Activated CD8-positive, alpha-beta memory T cell treated with anti-CD3 and anti-CD28 coated beads for 48 hours (primary cell): ENCODE data around the gene SYNPO.

Experiments used
- DNase-seq, 3 experiments: peaks; one replicate each; pipeline ENCODE4 v3.0.0-alpha.2; 2020; ENCODE audit warnings: low read depth in 2 of 3, low spot score in 2 of 3

Gene SYNPO

DNA sequence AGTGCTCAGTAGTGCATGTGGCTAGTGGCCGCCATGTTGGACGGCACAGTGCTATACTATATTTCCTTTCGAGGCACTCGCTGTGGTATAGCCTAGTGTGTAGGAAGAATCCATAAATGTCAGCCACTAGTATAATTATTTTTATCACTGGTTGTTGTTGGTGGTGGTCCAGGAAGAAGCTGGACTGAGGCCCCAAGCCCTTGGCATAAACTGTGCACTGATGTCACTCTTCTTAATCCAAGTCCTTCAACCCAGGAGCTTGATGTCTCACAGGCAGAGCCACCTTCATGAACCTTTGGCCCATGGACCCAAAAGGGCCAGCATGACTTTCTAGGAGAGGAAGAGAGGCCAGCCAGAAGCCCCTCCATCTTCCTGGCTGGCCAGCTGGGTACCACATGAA, 32.5 kb upstream of the SYNPO start:
- DNase-seq, result no peak

DNA sequence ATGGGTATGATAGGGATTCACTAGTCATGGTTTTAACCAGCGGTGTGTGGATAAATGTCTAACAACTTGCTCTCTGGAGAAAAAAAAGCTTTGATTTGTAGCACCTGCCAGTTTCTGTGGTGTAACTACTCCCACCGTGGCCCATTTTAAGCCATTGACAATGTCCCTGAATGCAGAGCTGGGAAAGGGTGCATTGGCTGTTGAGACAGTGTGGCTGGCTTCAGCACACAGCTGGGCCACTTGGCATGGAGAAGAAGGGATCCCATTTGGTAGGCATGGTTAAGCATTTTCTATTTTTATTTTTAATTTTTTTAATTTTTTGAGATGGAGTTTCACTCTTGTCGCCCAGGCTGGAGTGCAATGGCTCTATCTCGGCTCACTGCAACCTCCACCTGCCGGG, 31.5 kb upstream of the SYNPO start:
- DNase-seq, result no peak

DNA sequence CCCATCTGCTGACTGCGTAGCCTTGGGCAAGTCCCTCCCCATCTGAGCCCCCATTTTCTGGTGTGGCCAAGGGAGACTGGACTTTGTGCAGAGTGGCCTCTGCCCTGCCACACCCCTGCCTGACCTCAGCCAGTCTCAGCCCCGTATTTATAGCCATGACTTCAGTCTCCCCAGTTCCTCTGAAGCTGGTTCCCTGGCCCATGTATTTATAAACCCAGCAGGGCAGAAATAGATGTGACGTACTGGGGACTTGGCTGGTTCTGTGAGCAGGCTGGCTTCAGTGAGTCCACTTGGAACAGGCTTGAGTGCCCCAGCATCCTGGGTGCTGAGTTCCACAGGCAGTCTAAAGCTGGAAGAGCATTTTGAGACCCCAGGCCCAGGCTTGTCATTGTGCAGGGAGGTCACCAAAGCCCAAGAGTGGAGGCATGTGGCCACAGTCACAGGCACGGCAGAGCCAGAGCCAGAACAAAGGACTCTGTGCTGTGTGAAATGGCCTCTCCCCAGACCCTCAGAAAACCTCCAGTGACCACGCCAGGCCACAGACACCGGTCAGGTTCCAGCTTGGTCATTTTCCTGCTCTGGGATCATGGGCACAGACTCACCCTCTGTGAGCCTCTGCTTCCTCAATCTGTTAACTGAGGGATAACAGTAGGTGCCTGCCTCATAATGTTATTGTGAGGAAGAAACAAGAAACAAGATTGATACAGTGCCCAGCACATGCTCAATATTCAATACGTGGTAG, 30.4 kb upstream of the SYNPO start:
- DNase-seq, result no peak

DNA sequence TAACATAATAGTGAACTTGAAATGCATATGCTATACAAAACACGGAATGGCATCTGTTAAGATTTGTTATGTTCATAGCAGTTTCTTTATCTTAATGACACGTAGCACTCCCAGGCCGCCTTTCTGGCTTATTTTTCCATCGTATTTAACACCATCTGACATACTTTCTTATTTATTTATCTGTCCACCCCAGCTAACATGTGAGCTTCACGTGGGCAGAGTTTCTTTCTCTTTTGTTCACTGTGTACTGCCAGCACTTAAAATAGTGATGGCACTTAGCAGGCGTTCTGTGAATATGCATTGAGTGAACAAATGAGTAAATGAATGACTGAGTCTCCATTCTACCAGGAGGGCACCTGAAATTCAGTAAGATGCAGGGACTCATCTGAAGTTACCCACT, 29.4 kb upstream of the SYNPO start:
- DNase-seq, result no peak

DNA sequence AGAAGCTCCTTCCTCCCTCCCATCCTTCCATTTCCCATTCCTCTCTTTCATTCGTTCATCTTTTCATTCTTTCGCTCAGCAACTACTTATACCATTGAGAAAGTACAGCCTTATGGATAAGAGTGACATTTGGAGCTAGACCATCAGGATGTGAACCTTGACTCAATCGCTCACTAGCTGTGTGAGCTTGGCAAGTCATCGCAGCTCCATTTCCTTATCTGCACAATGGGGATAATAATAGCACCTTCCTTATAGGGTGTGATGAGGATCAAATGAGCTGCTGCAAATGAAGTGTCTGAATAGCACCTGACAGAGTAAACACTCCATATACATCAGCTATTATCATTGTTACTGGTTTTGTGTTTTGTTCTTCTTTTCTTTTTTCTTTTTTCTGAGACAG, 28.1 kb upstream of the SYNPO start:
- DNase-seq, result no peak

DNA sequence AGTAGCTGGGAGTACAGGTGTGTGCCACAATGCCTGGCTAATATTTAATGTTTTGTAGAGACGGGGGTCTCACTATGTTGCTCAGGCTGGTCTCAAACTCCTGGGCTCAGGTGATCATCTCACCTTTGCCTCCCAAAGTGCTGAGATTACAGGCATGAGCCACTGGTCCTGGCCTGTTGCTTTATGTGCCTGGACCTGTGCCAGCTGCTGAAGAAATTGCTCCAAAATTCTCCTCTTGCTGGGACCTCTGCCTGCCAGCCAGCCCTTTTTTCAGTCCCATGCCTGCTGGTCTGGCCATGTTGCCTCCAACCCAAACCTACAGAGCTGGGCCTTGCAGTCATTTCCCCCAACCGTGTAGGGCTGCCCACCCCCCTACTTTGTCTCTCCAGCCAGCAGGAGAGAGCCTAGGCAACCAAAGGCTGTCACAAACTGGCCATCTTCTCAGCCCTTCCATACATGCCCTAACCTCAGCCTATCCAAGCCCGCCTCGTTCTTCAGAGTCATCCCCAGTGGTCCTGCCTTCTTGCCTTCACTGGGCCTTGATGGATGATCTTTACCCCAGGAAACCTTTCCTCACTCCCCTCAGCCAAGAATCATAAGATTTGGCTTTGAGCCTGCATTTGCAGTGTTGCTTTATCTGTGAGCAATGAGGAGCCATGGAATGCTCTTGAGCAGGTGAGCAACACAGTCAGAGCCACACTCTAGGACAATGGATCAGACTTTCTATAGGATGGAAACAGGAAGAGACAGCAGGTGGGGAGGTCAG, 27.4 kb upstream of the SYNPO start:
- DNase-seq, result no peak

DNA sequence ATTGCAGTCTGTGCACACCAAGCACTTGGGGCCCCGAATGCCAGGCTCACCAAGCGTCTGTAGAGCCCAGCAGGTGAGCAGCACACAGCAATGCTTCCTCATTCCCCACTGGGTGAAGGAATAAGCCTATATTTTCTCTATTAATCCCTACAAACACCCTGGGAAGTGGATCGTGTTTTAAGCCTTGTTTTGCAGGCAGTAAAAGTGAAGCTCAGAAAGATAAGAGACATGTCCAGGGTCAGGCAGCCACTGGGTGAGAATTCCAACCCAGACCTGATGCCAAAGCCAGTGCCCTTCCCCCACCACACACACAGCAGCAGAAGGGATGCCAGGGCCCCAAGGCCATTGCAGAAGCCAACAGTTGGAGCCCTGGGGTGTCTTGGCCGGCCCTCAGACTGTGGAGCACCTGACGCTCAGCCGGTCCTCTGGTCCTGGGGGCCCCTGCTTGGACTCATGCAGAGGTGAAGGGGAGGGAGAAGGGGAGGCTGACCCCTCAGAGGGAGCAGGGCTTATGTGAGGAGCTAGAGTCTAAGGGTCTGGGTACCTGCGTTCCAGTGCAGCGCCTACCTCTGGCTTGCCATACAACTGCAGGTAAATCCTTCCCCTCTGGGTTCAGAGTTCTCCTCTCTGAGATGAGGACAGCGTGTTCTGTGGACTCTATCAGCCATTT, 26.3 kb upstream of the SYNPO start:
- DNase-seq, result no peak

DNA sequence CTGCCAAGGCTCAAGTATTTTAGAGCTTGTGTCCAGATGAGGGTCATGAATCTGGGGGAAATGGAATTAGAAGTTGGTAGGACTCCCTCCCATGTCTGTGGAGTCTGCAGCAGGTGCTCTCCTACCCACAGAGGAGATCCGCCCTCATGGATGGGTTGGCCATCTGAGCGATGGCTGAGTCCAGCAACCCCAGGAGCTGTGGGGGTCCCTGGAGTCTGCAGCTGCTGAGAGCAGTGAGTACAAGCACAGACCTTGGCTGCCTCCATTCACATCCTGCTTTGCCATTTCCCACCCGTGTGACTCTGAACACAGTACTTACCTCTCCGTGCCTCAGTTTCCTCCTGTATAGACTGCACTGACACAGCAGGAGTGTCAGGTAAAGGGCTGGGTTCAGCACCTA, 25.8 kb upstream of the SYNPO start:
- no peak for DNase-seq

DNA sequence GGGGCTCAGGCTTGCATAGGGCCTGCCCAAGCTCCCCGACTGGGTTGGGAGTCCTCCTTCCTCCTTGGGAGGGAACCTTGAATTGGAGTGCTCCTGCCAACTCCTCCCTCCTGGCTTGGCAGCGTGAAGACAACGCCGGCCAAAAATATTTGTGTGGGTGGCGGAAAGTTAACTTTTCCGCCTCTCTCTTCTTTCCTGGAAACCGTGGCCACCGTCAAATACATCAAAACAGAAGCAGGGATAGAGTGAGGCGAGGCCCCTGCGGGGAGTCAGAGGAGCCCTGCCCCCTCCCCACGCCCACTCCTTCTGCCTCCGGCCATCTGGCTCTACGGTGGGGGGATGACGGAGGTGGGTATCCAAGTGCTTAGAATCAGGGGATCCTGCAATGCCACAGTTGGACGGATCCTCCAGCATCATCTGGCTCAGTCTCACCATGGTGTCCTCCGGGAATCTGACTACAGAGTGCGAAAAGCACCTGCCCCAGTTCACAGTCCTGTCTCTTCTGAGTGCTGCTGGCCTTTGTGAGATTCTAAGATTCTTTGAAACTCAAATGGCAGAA, 25.2 kb upstream of the SYNPO start:
- DNase-seq, result no peak

DNA sequence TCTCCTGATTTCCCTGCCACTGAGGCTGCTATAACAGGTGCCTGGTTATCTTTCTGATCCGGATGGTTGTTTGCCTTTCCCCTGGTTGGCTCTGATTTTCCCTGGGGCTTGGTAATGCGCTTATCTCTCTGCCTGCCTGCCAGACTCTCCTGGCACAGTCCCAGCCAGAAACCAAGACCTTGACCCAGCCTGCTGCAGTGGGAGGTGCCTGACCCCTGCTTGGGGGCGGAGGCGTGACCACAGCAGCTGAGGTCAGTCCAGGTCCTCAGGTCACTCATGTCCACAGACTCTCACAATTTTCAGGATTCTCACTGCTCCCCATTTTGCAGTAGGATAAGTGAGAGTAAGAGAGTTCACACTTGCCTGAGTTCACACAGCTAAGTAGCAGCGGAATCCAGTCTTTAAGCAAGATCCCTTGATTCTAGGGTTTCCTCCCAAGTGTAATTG, 24.4 kb upstream of the SYNPO start:
- DNase-seq, result no peak

DNA sequence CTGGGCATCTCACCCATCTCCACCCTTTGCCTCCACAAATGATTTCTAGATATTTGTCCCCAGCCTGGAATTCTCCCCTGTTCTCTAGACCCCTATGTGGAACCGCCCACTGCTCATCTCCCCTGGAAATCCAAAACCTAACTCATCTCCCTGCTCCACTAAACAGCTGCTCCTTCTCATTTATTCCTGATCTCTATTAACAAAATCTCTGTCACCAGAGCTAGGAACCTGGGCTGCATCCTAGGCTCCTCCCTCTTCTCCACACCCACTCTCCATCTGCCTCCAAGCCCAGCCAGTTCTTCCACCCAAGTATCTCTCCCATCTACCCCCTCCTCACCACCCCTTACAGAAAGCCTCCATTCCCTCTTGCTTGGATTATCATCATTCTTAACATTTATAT, 24.0 kb upstream of the SYNPO start:
- DNase-seq, result no peak

DNA sequence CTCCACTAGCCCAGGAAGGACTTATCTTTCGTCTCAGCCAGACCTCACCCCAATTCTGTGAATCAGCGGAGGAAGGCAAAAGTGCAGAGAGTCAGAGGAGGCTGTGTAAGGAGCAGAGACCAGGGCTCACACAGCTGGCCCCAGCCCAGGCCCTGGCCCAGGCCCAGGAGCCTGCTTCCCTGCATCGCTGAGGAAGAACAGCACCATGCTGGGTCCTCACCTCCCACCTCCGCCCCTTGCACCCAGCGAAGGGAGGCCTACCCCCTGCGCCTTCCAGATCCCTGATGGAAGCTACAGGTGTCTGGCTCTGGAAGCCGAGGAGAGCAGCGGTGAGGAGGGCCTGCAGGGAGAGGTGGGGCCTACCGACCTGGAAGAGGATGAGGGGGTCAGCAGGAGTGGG, 22.3 kb upstream of the SYNPO start:
- no peak for DNase-seq

DNA sequence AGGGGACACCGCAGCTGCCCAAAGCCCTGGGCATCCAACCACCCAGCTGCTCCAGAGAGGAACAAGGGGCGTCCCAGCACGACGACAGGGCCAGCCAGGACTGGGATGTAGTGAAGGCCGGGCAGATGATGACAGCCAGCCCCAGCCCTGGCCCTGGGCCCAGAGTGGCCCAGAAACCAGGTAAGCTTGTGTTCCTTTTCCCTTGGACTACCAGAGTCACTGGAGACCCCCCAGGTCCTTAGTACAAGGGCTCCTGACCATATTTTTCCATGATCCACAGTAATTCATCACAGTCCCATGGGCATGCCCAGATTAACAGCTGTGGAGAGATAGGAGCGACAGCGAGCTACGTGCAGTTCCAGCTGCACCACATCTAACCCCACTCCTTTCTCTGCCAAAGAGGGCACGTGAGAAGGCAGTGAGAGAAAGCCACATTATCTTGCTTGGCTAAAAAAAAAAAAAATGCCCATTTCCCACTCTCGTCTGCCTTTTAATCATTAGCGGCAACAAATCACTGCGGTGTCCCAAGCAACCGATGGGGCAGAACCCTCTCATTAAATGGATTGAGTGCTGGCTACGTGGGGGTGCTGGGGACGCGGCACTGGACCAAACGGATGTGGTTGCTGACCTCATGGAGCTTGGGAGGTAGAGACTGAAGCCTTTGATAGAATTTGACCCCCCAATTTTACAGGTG, 21.7 kb upstream of the SYNPO start:
- no peak for DNase-seq

DNA sequence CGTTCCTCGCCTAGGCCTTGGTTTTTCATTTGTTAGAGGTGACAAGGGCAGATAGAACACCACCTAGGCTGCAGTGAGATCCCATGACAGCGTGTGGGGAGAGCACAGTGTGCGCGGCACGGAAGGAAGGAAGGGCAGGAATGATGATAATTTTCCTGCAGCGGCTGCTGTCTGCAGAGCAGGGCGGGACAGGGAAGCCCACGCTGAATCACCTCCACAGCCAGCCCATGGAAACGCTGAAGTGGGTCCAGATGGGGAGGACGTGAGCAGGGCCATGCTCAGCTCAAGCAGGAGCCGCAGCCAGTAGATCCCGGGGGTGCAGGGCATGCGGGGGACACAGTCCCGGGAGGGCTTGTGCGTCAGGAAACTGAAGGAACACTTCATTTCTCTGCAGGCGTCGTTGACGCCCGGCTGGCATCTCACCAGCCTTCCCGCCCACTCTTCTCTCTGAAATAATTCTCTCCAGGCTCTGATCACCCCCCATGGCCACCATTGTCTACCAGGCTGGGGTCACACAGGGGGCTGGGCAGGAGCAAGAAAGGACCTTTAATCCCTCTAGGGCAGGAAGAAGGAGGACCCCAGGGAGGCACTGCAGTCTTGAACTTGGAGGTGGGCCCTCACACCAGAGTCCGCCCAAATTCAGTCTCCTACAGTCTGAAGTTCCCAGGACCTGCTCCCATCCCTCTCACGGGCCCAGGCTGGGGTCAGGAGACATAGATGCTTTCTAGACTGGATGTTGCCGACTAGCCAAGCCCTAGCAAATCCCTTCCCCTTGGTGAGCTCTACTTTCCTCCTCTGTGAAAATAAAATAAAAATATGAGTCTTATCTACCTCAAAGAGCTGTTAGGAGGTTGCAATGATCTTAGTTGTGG, 20.9 kb upstream of the SYNPO start:
- DNase-seq, result no peak

DNA sequence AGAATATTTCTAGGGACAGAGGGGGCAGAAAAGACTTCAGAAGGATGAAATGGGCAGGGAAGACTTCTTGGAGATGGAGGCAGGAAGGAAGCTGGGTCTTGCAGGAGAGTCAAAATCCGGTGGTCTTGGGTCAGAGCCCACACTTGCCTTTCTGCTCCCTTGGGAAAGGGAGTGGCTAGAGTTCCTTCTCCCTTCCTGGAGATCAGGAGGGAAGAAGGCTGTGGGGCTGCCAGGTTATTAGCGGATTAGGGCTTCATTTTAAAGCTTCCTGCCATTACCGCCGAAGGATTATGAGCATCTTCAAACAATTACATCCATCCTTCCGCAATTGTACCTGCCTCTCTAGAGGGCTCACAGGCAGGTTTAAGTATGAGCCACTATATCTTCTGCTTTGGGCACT, 19.2 kb upstream of the SYNPO start:
- no peak for DNase-seq

DNA sequence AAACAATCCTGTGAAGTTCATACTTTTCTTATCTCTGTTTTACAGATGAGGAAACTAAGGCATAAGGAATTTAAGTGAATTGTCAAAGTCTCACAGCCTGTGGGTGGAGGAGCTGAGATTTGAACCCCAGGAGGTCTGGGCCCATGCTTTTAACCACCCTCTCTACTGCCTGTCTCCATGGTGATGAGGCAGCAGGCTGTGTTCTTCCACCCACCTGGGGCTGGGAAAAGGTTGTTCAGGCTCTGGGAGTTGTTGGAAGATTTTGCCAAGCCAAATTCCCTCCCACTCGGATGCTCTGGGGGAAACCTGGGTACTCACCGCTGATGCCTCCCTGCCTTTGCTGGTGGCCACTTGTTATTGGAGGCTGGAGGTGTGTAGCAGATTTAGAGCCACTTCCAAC, 18.3 kb upstream of the SYNPO start:
- no peak for DNase-seq

DNA sequence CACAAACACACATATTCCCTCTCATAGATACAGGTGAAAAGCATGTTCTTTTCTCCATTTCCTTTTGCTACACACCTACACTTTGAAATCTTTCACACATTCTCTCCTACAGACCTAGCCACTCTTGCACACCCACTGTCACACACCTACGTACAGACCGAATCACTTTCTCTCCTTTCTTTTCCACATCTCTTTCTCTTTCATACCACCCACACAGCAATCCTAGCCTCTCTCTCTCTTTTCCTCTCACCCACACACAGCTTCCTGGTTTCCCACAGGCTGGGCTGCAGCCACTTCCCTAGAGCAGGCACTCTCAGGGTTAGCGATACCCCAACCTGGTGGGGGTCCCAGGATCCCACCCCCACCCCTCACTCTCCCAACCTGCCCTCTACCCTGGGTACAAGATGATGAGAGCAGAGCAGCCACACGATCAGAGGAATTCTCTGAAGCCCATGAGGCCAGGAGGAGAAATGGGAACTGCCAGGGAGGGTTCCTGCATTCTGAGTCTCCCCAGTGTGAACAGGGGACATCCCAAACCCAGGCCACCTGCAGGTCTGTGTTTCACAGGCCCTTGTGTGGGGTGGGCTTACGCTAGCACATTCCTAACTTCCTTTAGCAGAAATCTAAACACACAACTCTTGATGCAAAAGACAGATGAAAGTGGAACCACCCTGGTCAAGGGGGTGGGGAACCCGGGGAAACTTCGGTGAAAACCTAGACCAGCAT, 17.1 kb upstream of the SYNPO start:
- no peak for DNase-seq

DNA sequence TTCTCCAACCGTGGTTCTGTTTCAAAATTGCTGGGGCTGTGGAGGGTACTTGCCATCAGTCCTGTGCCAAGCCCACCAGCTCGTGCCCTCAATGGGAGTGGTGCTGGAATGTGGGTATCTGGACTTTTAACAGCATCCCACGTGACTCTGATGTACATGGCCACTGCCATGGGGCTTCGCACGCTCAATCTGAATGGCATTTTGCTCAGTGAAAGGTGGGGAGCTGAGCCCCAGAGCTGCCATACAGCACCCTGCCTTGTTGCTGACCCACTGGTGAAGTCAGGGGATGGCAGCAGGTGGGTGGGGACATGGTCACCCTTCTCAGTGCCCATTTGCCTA, 16.6 kb upstream of the SYNPO start:
- DNase-seq, result no peak

DNA sequence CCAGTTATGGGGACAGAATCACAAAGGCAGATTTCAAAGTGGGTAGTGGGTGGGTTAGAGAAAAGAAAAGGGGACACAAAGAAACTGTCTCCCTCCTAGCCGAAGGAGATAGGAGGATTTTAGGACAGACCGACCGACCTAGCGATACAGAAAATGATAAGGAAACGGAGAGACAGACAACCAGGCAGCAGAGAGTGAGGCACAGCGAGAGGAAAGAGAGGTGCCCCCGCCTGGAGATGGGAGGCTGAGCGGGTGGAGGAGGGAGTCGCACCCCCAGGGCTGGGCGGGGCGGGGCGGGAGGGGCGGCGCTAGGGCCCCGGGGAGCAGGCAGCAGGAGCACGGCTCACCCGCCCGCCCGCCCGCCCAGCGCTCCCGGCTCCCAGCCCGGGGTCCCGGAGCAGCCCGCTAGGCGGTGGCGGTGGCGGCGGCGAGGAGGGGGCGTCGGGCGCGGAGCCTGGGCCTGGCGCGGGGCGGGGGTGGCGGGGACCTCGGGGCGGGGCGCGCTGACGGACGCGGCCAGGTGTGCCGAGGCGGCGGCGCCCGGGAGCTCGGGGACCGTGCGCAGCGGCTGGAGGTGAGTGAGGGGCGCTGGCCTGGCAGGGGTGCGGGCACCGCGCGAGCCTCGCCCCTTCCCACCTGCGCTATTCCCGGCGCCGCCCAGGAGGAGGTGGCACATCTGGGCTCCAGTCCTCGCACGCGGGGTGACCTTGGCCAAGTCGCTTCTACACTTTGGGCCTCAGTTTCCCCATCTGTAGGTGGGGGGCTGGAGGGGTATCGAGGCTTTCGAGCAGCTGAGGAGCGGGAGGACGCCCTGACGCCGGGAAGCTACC, 15.9 kb upstream of the SYNPO start:
- DNase-seq, result no peak
